Testis (tissue), 2 donors: ENCODE measurements around the gene MB21D2.

Source experiments
- CTCF ChIP-seq, 3 experiments: fragments of 450-650 bp in 2 of 3; fragments of 200-600 bp in 1 of 3; sonication (generic) in 1 of 3; IDR thresholded peaks; one replicate each; pipeline ENCODE4 v1.5.1; 2016 to 2019; ENCODE audit warnings: antibody characterized with exemption in 3 of 3, mild to moderate bottlenecking in 2 of 3, moderate library complexity in 1 of 3
- POLR2A ChIP-seq: fragments of 450-650 bp; IDR thresholded peaks from one replicate; pipeline ENCODE4 v1.6.1; 2017; ENCODE audit warnings: antibody characterized with exemption, mild to moderate bottlenecking, moderate library complexity

- TF ChIP-seq POLR2A = no peak
- TF ChIP-seq CTCF (IDR thresholded peaks at IDR 0.05) = no peak
Observed at GRCh38 chr3:192929755-192930547, 12.3 kb upstream of the MB21D2 start.
